Upper lobe of left lung (tissue), 6 donors: ENCODE results near the gene MB. TPM values are rescaled to one million over a fixed set of nuclear protein-coding genes. Genes with fewer than 3 reads are reported as not detected.

Source experiments
- ATAC-seq, 2 donors: fragments of 200-7000 bp; cut with Tn5 transposase; one replicate each; pipeline ENCODE4 v1.9.1; 2022; ENCODE audit warnings: mild to moderate bottlenecking in 2 of 2, moderate library complexity in 2 of 2; ENCODE audit not compliant: low FRiP score in 2 of 2
- DNase-seq, 2 donors: peaks; one replicate each; pipeline ENCODE4 v3.0.0-alpha.2; 2019 to 2020
- H3K27ac ChIP-seq, 4 donors: fragments of 200-600 bp; sonication (generic); one replicate each; pipeline ENCODE4 v1.5.1; 2016 to 2019
- H3K27me3 ChIP-seq, 4 donors: fragments of 200-600 bp; sonication (generic); one replicate each; pipeline ENCODE4 v1.5.1; 2017 to 2019
- H3K36me3 ChIP-seq, 4 donors: fragments of 200-600 bp; sonication (generic); one replicate each; pipeline ENCODE4 v1.5.1; 2016 to 2019
- H3K4me1 ChIP-seq, 4 donors: fragments of 200-600 bp; sonication (generic); one replicate each; pipeline ENCODE4 v1.5.1; 2018 to 2019
- H3K4me3 ChIP-seq, 4 donors: fragments of 200-600 bp; sonication (generic); one replicate each; pipeline ENCODE4 v1.5.1; 2017 to 2019; ENCODE audit warnings: mild to moderate bottlenecking in 2 of 4, moderate library complexity in 1 of 4
- H3K9me3 ChIP-seq, 4 donors: fragments of 200-600 bp; sonication (generic); one replicate each; pipeline ENCODE4 v1.5.1; 2018 to 2019
- CTCF ChIP-seq, 6 experiments: fragments of 450-650 bp in 4 of 6; fragments of 200-600 bp in 2 of 6; sonication (generic) in 2 of 6; IDR thresholded peaks; one replicate each; pipeline ENCODE4 v1.5.1; 2016 to 2019; ENCODE audit warnings: antibody characterized with exemption in 6 of 6
- EP300 ChIP-seq, 4 donors: sonication (generic); formaldehyde crosslinking; IDR thresholded peaks; one replicate each; pipeline ENCODE4 v1.5.1; 2017; ENCODE audit warnings: antibody characterized with exemption in 4 of 4, control low read depth in 2 of 4
- POLR2A ChIP-seq, 4 donors: fragments of 450-650 bp; IDR thresholded peaks; one replicate each; pipeline ENCODE4 v1.5.1; 2016 to 2017; ENCODE audit warnings: antibody characterized with exemption in 4 of 4, mild to moderate bottlenecking in 2 of 4
- POLR2AphosphoS5 ChIP-seq, 2 donors: sonication (generic); formaldehyde crosslinking; IDR thresholded peaks; one replicate each; pipeline ENCODE4 v1.5.1; 2017; ENCODE audit warnings: antibody characterized with exemption in 2 of 2
- WGBS, 2 donors: methylation state at CpG; one replicate each; pipeline ENCODE4 v1.1.5; 2017 to 2018; 5-methylcytosine and 5-hydroxymethylcytosine counted together
- total RNA-seq, 6 donors: library from RNA; depleted of rRNA in 4 of 6; stranded (reverse); fragments of >200 nt in 4 of 6; gene quantifications; one replicate each; pipeline versions ENCODE4 v1.1.0 to v1.2.1, GENCODE V29; 2016 to 2021
- donor health status: DM: no; HTN: no; CAD: no; lungs with moderate emphysema.
- donor health status: DM: no; HTN: yes; CAD: no; lungs with severe emphysema.

MB gene
- total RNA-seq, 6 donors from 2014 or later = 0.46 to 1.1 (median 0.98) TPM; not detected in 3

- Histone ChIP-seq H3K4me1 (no peaks in the 10 kb centered on the region), H3K27me3 (no peaks in the 10 kb centered on the region), H3K9me3 (no peaks in the 10 kb centered on the region), H3K36me3 (no peaks in the 10 kb centered on the region), H3K27ac (no peak overlapping the region), H3K4me3 (no peak overlapping the region)
- WGBS, 2 donors = 46 to 50% methylated on average over 7 of the region's 7 CpGs
- no peak for TF ChIP-seq POLR2AphosphoS5 (IDR thresholded peaks at IDR 0.05)
- TF ChIP-seq EP300 (IDR thresholded peaks at IDR 0.05) = no peak
- TF ChIP-seq CTCF (IDR thresholded peaks at IDR 0.05) = no peak
- TF ChIP-seq POLR2A (IDR thresholded peaks at IDR 0.05) = no peak
- ATAC-seq (no peak), DNase-seq (no peak)
These were observed 1.1 kb downstream of the MB start for GRCh38 chr22:35616043-35616442.

GRCh38 chr22:35615156-35615555 lies 2.0 kb downstream of the MB start:
- H3K27me3 ChIP-seq = no peaks in the 10 kb centered on the region
- H3K9me3 ChIP-seq = no peaks in the 10 kb centered on the region
- no peak overlapping the region for H3K4me3 ChIP-seq
- peak in 1 of 2 donors; percentile 41 for ATAC-seq
- DNase-seq = no peak
- 72 to 76% methylated on average over 5 to 6 of the region's 6 CpGs for WGBS, 2 donors
- H3K27ac ChIP-seq = no peak overlapping the region
- H3K4me1 ChIP-seq = no peaks in the 10 kb centered on the region
- H3K36me3 ChIP-seq = no peaks in the 10 kb centered on the region
- no peak for TF ChIP-seq CTCF (IDR thresholded peaks at IDR 0.05)
- no peak for TF ChIP-seq POLR2A (IDR thresholded peaks at IDR 0.05)
- no peak for TF ChIP-seq POLR2AphosphoS5 (IDR thresholded peaks at IDR 0.05)
- no peak for TF ChIP-seq EP300 (IDR thresholded peaks at IDR 0.05)

- DNase-seq (no peak), ATAC-seq (no peak)
- TF ChIP-seq EP300 (IDR thresholded peaks at IDR 0.05) = no peak
- TF ChIP-seq CTCF (IDR thresholded peaks at IDR 0.05) = no peak
- TF ChIP-seq POLR2AphosphoS5 (IDR thresholded peaks at IDR 0.05) = no peak
- no peak for TF ChIP-seq POLR2A (IDR thresholded peaks at IDR 0.05)
- Histone ChIP-seq H3K4me1 (no peaks in the 10 kb centered on the region), H3K9me3 (no peaks in the 10 kb centered on the region), H3K27me3 (no peaks in the 10 kb centered on the region), H3K27ac (no peak overlapping the region), H3K4me3 (no peak overlapping the region), H3K36me3 (no peaks in the 10 kb centered on the region)
- 93 to 100% methylated on average over 2 of the region's 2 CpGs for WGBS, 2 donors
These were observed 2.7 kb downstream of the MB start for GRCh38 chr22:35614404-35614803.

GRCh38 chr22:35612903-35613302 lies 4.2 kb downstream of the MB start:
- no peaks in the 10 kb centered on the region for H3K9me3 ChIP-seq
- H3K36me3 ChIP-seq = no peaks in the 10 kb centered on the region
- TF ChIP-seq EP300 (IDR thresholded peaks at IDR 0.05) = no peak
- TF ChIP-seq POLR2AphosphoS5 (IDR thresholded peaks at IDR 0.05) = no peak
- no peak for TF ChIP-seq CTCF (IDR thresholded peaks at IDR 0.05)
- TF ChIP-seq POLR2A (IDR thresholded peaks at IDR 0.05) = no peak
- ATAC-seq (no peak), DNase-seq (no peak)
- no peaks in the 10 kb centered on the region for H3K27me3 ChIP-seq
- H3K27ac ChIP-seq = no peak overlapping the region
- H3K4me3 ChIP-seq = no peak overlapping the region
- WGBS, 2 donors = 84 to 93% methylated on average over 11 to 12 of the region's 12 CpGs
- H3K4me1 ChIP-seq = no peaks in the 10 kb centered on the region

- Histone ChIP-seq H3K4me3 (no peak overlapping the region), H3K27me3 (no peaks in the 10 kb centered on the region), H3K4me1 (no peaks in the 10 kb centered on the region), H3K9me3 (no peaks in the 10 kb centered on the region), H3K27ac (no peak overlapping the region), H3K36me3 (no peaks in the 10 kb centered on the region)
- ATAC-seq (no peak), DNase-seq (no peak)
- no peak for TF ChIP-seq POLR2AphosphoS5 (IDR thresholded peaks at IDR 0.05)
- TF ChIP-seq CTCF (IDR thresholded peaks at IDR 0.05) = no peak
- no peak for TF ChIP-seq EP300 (IDR thresholded peaks at IDR 0.05)
- no peak for TF ChIP-seq POLR2A (IDR thresholded peaks at IDR 0.05)
- WGBS, 2 donors = 55 to 64% methylated on average over 8 of the region's 8 CpGs
These were observed 5.1 kb downstream of the MB start for GRCh38 chr22:35611891-35612576.
